Measurements from ENCODE around the gene TMEM212. TPM values are rescaled to one million over a fixed set of nuclear protein-coding genes. Genes with fewer than 3 reads are reported as not detected.

Gene TMEM212
- total RNA-seq, 1 experiment from 2014 or later: not detected

GRCh38 chr3:171810629-171811294, 32.4 kb upstream of the TMEM212 start:
- Histone ChIP-seq H2AFZ (ENCODE audit: low read length) (peak overlapping the region; percentile 71), H2BK15ac (ENCODE audit: low read depth, low read length) (no peak overlapping the region), H4K5ac (ENCODE audit: insufficient read length, low read depth, low read length) (no peak overlapping the region), H3K9ac (ENCODE audit: extremely low read depth, insufficient read length, low read length) (no peak overlapping the region), H3K14ac (ENCODE audit: insufficient read depth, low read length) (no peak overlapping the region), H3K4ac (ENCODE audit: low read depth, low read length) (no peak overlapping the region), H3K79me2 (ENCODE audit: insufficient read depth, low read length) (no peaks in the 10 kb centered on the region), H3K56ac (ENCODE audit: insufficient read length, low read depth, low read length) (no peak overlapping the region), H3K27me3 (ENCODE audit: insufficient read depth, low read length) (peaks cover 12% of the 10 kb centered on the region; the same call in 1 of the 2 replicates), H4K20me1 (ENCODE audit: control insufficient read depth, insufficient read depth, insufficient read length) (no peaks in the 10 kb centered on the region), H3T11ph (ENCODE audit: low read length) (no peak overlapping the region), H2AK5ac (ENCODE audit: insufficient read length, low read length) (no peak overlapping the region), H3K23ac (ENCODE audit: insufficient read length, low read depth, low read length) (no peak overlapping the region), H3K23me2 (ENCODE audit: insufficient read length, low read depth, low read length, poor library complexity, severe bottlenecking) (peaks cover 13% of the 10 kb centered on the region), H3K9me3 (ENCODE audit: control insufficient read depth, low read depth, low read length) (no peaks in the 10 kb centered on the region), H3K4me2 (ENCODE audit: insufficient read depth, insufficient read length, low read length) (peak overlapping the region; percentile 54), H3K27ac (ENCODE audit: insufficient read length, low read depth, low read length) (no peak overlapping the region), H2BK120ac (ENCODE audit: low read depth, low read length, poor library complexity, severe bottlenecking) (peak overlapping the region; percentile 62), H2BK20ac (ENCODE audit: low read depth, low read length, poor library complexity, severe bottlenecking) (no peak overlapping the region), H3K4me1 (ENCODE audit: insufficient read depth, low read length) (no peaks in the 10 kb centered on the region), H3K18ac (ENCODE audit: insufficient read length, low read depth, low read length) (no peak overlapping the region), H2BK5ac (ENCODE audit: insufficient read length, low read length) (no peak overlapping the region), H3K79me1 (ENCODE audit: insufficient read depth, low read depth, low read length, poor library complexity, severe bottlenecking) (no peaks in the 10 kb centered on the region), H2BK12ac (ENCODE audit: insufficient read length, low read depth, low read length) (no peak overlapping the region), H4K8ac (replicated peaks; ENCODE audit: insufficient read length, low read depth, low read length) (no peak overlapping the region), H4K91ac (ENCODE audit: insufficient read length, low read depth, low read length) (no peak overlapping the region)
- H3K9me3 Mint-ChIP-seq: no peaks in the 10 kb centered on the region
- peaks cover 8 to 10% of the 10 kb centered on the region in 2 experiments; a peak in 3 of 4 replicates for H3K4me1 Mint-ChIP-seq
- no peak for DNase-seq
- peak overlapping the region; percentile 71 to 85 for H3K4me3 Mint-ChIP-seq
- peaks cover 37% of the 10 kb centered on the region for H3K27me3 Mint-ChIP-seq (ENCODE audit: low read depth)
- no peak overlapping the region for H3K27ac Mint-ChIP-seq
- no CpG with 5 or more reads among the region's 22 CpGs for WGBS (ENCODE audit: extremely low coverage, insufficient read length, low lambda C conversion rate)
- no peak for TF ChIP-seq CTCF (conservative IDR thresholded peaks at IDR 0.05)
- no peaks in the 10 kb centered on the region for H3K36me3 Mint-ChIP-seq (ENCODE audit: insufficient read depth in 1 of 3, low read depth in 3 of 3)

Measured in H9 (cell line).